Measurements from ENCODE around the gene FN3KRP. TPM values are rescaled to one million over a fixed set of nuclear protein-coding genes. Genes with fewer than 3 reads are reported as not detected.

Gene FN3KRP
- total and polyA plus RNA-seq, 2 donors (not counting 3 experiments of a cell fraction or from before 2014, with no cell fraction given) = 22.2 to 35.2 TPM

GRCh38 chr17:82734987-82735866, 18.7 kb downstream of the FN3KRP start, which contains the start of gene FN3K:
TSS of gene FN3K (plus strand) at chr17:82735615. CDS start at chr17:82735637, 22 bp downstream.
- H3K4me3 ChIP-seq (replicated peaks in 1 of 3; ENCODE audit: insufficient read depth in 1 of 3, low read depth in 1 of 3, low read length in 3 of 3) = peak within 1 kb of the TSS; percentile 45 to 81 (median 47)
- no peak for TF ChIP-seq GATA2 (IDR thresholded peaks at IDR 0.05; ENCODE audit: insufficient read depth, insufficient read length, low read depth, low read length)
- TF ChIP-seq, protein P1, sequence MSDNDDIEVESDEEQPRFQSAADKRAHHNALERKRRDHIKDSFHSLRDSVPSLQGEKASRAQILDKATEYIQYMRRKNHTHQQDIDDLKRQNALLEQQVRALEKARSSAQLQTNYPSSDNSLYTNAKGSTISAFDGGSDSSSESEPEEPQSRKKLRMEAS (IDR thresholded peaks at IDR 0.05; ENCODE audit: insufficient read depth, insufficient read length) = peak; percentile 15
- peak; percentile 59 for TF ChIP-seq POLR2A (IDR thresholded peaks at IDR 0.05; ENCODE audit: low read depth, low read length)
- peak; percentile 61 for TF ChIP-seq POLR2AphosphoS5 (IDR thresholded peaks at IDR 0.05; ENCODE audit: insufficient read depth, low read depth, low read length)
- H4K20me1 ChIP-seq (replicated peaks; ENCODE audit: control insufficient read depth, extremely low read depth, insufficient read depth, low read length) = no peaks in the 10 kb centered on the region
- peaks cover 2% of the 10 kb centered on the region for H3K9me3 ChIP-seq (replicated peaks; ENCODE audit: control insufficient read depth, insufficient read depth, low read length)
- FAIRE-seq (peak; percentile 74), DNase-seq (ENCODE audit: low read depth, low spot score) (peak; percentile 64)
- no peaks in the 10 kb centered on the region for H3K36me3 ChIP-seq (ENCODE audit: control insufficient read depth in 2 of 2, extremely low read depth in 1 of 2, insufficient read depth in 2 of 2, low read length in 2 of 2)
- ChIA-PET POLR2A (interaction anchor here (0.6 kb wide), 1 partner anchor 17 kb away, joined by 3 read pairs; no protein-coding TSS in a partner anchor), CTCF (interaction anchor here (0.7 kb wide), 1 partner anchor 19 kb away, joined by 3 read pairs; the partner anchor contains the start of gene FN3KRP)
- peak within 1 kb of the TSS; percentile 74 for H2AFZ ChIP-seq (ENCODE audit: low read depth, low read length)
- no peaks in the 10 kb centered on the region for H3K79me2 ChIP-seq (ENCODE audit: control insufficient read depth, insufficient read depth, low read length)
- BruUV-seq (replicated peaks) = no TSS peak
- dilution Hi-C loops (cut with MboI; ENCODE audit: extremely low pct_ligation_motif_present, low sequenced_read_pairs) (no loop called here), intact Hi-C loops (cut with micrococcal nuclease) (loop anchor here (1.0 kb wide), 2 partner anchors 16 to 19 kb away; partner anchors contain the start of gene FN3KRP)
- no peaks in the 10 kb centered on the region for H3K9me1 ChIP-seq (replicated peaks; ENCODE audit: control insufficient read depth, extremely low read depth, insufficient read depth, low read length)
- peak within 1 kb of the TSS; percentile 32 for H3K4me2 ChIP-seq (ENCODE audit: insufficient read depth, low read length)
- no peak within 1 kb of the TSS for H3K27ac ChIP-seq (ENCODE audit: insufficient read depth, low read depth, low read length)
- H3K9ac ChIP-seq (replicated peaks; ENCODE audit: extremely low read depth, insufficient read depth, low read length) = peak within 1 kb of the TSS; percentile 50
- H3K27me3 ChIP-seq (ENCODE audit: control insufficient read depth in 2 of 2, insufficient read depth in 2 of 2, low read length in 2 of 2) = no peaks in the 10 kb centered on the region
- no peaks in the 10 kb centered on the region for H3K4me1 ChIP-seq (ENCODE audit: control insufficient read depth, extremely low read depth, insufficient read depth, low read length)

DNA sequence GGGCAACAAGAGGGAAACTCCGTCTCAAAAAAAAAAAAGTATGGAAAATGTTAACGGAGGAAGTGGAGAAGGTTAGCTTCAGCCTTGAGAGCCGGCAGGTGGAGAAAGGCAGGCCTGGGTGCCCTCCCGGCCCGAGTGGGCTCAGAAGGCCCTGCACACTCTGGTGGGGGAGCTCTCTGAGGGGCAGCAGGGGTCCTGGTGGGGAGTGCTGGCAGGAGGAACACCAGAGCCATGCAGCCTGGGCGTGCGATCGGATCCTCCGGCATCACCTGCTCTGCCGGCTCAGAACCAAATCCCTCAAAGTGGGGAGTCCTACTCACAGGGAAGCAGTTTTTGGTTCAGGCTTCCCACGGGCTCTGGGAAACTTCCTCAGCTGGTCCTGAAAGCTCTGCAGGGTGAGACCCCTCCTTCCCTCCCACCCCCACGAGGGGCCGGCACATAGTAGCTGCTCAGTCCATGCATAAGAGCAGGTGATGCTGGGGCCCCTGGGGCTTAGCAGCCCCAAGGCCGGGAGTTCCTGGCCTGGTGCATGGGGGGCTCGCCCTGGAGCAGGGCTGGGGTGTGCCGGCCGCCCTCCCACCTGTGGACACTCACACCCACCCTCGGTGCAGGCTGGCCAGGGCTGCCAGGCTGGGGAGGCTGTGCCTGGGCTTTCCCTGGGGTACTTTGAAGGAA, 20.1 kb downstream of the FN3KRP start:
- no peak overlapping the region for H3K4me3 ChIP-seq (replicated peaks in 1 of 3; ENCODE audit: insufficient read depth in 1 of 3, low read depth in 1 of 3, low read length in 3 of 3)
- ChIA-PET POLR2A (no interaction called here), CTCF (no interaction called here)

More for the DNA sequence above, 20.1 kb downstream of the FN3KRP start:
- Histone ChIP-seq H3K9me1 (replicated peaks; ENCODE audit: control insufficient read depth, extremely low read depth, insufficient read depth, low read length) (no peaks in the 10 kb centered on the region), H3K9me3 (replicated peaks; ENCODE audit: control insufficient read depth, insufficient read depth, low read length) (peaks cover 2% of the 10 kb centered on the region), H2AFZ (ENCODE audit: low read depth, low read length) (no peak overlapping the region), H3K79me2 (ENCODE audit: control insufficient read depth, insufficient read depth, low read length) (no peaks in the 10 kb centered on the region), H4K20me1 (replicated peaks; ENCODE audit: control insufficient read depth, extremely low read depth, insufficient read depth, low read length) (no peaks in the 10 kb centered on the region), H3K4me1 (ENCODE audit: control insufficient read depth, extremely low read depth, insufficient read depth, low read length) (no peaks in the 10 kb centered on the region), H3K36me3 (ENCODE audit: control insufficient read depth in 2 of 2, extremely low read depth in 1 of 2, insufficient read depth in 2 of 2, low read length in 2 of 2) (peaks cover 0 to 4% of the 10 kb centered on the region in 2 experiments), H3K9ac (replicated peaks; ENCODE audit: extremely low read depth, insufficient read depth, low read length) (no peak overlapping the region), H3K4me2 (ENCODE audit: insufficient read depth, low read length) (no peak overlapping the region), H3K27me3 (ENCODE audit: control insufficient read depth in 2 of 2, insufficient read depth in 2 of 2, low read length in 2 of 2) (no peaks in the 10 kb centered on the region), H3K27ac (ENCODE audit: insufficient read depth, low read depth, low read length) (no peak overlapping the region)
- TF ChIP-seq GATA2 (IDR thresholded peaks at IDR 0.05; ENCODE audit: insufficient read depth, insufficient read length, low read depth, low read length) = no peak
- TF ChIP-seq, protein P2, sequence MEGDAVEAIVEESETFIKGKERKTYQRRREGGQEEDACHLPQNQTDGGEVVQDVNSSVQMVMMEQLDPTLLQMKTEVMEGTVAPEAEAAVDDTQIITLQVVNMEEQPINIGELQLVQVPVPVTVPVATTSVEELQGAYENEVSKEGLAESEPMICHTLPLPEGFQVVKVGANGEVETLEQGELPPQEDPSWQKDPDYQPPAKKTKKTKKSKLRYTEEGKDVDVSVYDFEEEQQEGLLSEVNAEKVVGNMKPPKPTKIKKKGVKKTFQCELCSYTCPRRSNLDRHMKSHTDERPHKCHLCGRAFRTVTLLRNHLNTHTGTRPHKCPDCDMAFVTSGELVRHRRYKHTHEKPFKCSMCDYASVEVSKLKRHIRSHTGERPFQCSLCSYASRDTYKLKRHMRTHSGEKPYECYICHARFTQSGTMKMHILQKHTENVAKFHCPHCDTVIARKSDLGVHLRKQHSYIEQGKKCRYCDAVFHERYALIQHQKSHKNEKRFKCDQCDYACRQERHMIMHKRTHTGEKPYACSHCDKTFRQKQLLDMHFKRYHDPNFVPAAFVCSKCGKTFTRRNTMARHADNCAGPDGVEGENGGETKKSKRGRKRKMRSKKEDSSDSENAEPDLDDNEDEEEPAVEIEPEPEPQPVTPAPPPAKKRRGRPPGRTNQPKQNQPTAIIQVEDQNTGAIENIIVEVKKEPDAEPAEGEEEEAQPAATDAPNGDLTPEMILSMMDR (IDR thresholded peaks at IDR 0.05; ENCODE audit: extremely low read depth in 1 of 2, insufficient read depth in 1 of 2, low read depth in 1 of 2, low read length in 2 of 2) = no peak
- TF ChIP-seq, protein P1 (IDR thresholded peaks at IDR 0.05; ENCODE audit: insufficient read depth, insufficient read length) = no peak
- TF ChIP-seq POLR2AphosphoS5 (IDR thresholded peaks at IDR 0.05; ENCODE audit: insufficient read depth, low read depth, low read length) = no peak
- no peak for FAIRE-seq
- dilution Hi-C loops (cut with MboI; ENCODE audit: extremely low pct_ligation_motif_present, low sequenced_read_pairs) (no loop called here), intact Hi-C loops (cut with micrococcal nuclease) (no loop called here)
- BruUV-seq (replicated peaks) = no TSS peak
- DNase-seq (ENCODE audit: low read depth, low spot score) = no peak

Measured in endothelial cell of umbilical vein (primary cell).